Activated T-helper 1 cell treated with anti-CD3 and anti-CD28 coated beads, Interleukin-2, amount 50 U/mL, for 16 hours (primary cell): Measurements from ENCODE around the gene PPM1J.
"Not testable (repeated sequence)": the region's sequence is repeated elsewhere in the genome, so short reads cannot be mapped to it uniquely, and the experiment has no call there.

Experiments
- DNase-seq, 2 donors: peaks; one replicate each; pipeline ENCODE4 v3.0.0-alpha.2; 2020; ENCODE audit warnings: low read depth in 1 of 2, low spot score in 1 of 2

The PPM1J gene

GRCh38 chr1:112715264-112716053, at the start of gene PPM1J:
Gene PPM1J, minus strand, starts transcription at chr1:112715332. Its CDS starts 31 bp downstream, at chr1:112715301.
- DNase-seq, result peak; percentile 95 to 96

- DNase-seq, result no peak
These were observed 47.7 kb upstream of the PPM1J start for GRCh38 chr1:112762541-112763500.

- DNase-seq, result no peak
These were observed 46.8 kb upstream of the PPM1J start for GRCh38 chr1:112761714-112762480.

GRCh38 chr1:112759228-112759627, 44.1 kb upstream of the PPM1J start:
- no peak for DNase-seq

- no peak for DNase-seq
These were observed 39.0 kb upstream of the PPM1J start for GRCh38 chr1:112754116-112754628.

GRCh38 chr1:112748396-112748795, 33.3 kb upstream of the PPM1J start:
- no peak for DNase-seq

GRCh38 chr1:112744009-112744578, 29.0 kb upstream of the PPM1J start:
- DNase-seq, result no peak

GRCh38 chr1:112743174-112744008, 28.3 kb upstream of the PPM1J start:
- DNase-seq, result no peak

- no peak for DNase-seq
These were observed 22.4 kb upstream of the PPM1J start for GRCh38 chr1:112737573-112737972.

- no peak for DNase-seq
These were observed 20.6 kb upstream of the PPM1J start for GRCh38 chr1:112735752-112736151.

GRCh38 chr1:112731451-112731850, 16.3 kb upstream of the PPM1J start:
- no peak for DNase-seq

- DNase-seq, result no peak
These were observed 14.8 kb upstream of the PPM1J start for GRCh38 chr1:112729909-112730308.

GRCh38 chr1:112729011-112729410, 13.9 kb upstream of the PPM1J start:
- DNase-seq, result not testable (repeated sequence)

GRCh38 chr1:112728306-112728971, 13.3 kb upstream of the PPM1J start:
- not testable (repeated sequence) for DNase-seq

- no peak for DNase-seq
These were observed 12.6 kb upstream of the PPM1J start for GRCh38 chr1:112727716-112728115.

GRCh38 chr1:112724240-112724639, 9.1 kb upstream of the PPM1J start:
- DNase-seq, result not testable (repeated sequence)

- no peak for DNase-seq
These were observed 8.3 kb upstream of the PPM1J start for GRCh38 chr1:112723511-112723839.

GRCh38 chr1:112722601-112723510, 7.7 kb upstream of the PPM1J start:
- DNase-seq, result no peak
